NT2/D1 (cell line): ENCODE measurements around the gene CHRNB2.

ENCODE experiments used
- SUZ12 ChIP-seq: IDR thresholded peaks from 2 replicates; pipeline ENCODE4 v1.6.1; 2011; ENCODE audit not compliant: insufficient read length, insufficient read depth; ENCODE audit errors: extremely low read depth
- YY1 ChIP-seq: IDR thresholded peaks from 2 replicates; pipeline ENCODE4 v1.6.1; 2011; ENCODE audit not compliant: insufficient read length, insufficient read depth
- ZNF274 ChIP-seq: IDR thresholded peaks from 2 replicates; pipeline ENCODE4 v1.6.1; 2011; ENCODE audit warnings: mild to moderate bottlenecking, low read depth, low read length

DNA sequence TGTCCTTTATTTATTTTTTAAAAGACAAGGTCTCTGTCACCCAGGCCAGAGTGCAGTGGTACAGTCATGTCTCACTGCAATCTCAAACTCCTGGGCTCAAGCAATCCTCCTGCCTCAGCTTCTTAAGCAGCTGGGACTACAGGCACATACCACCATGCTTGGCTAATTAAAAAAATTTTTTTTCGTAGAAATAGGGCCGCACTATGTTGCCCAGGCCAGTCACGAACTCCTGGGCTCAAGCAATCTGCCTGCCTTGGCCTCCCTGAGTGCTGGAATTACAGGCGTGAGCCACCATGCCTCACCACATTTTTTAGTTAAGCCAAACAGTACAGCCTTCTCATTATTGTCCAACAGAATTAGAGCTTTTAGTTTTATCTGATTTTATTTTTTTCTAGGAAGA, 47.8 kb downstream of the CHRNB2 start:
- TF ChIP-seq SUZ12: no peak
- no peak for TF ChIP-seq YY1
- no peak for TF ChIP-seq ZNF274
